Lung (tissue), 12 donors: ENCODE measurements around the gene DCDC2C. TPM values are rescaled to one million over a fixed set of nuclear protein-coding genes. Genes with fewer than 3 reads are reported as not detected.

Experiments used
- ATAC-seq: fragments of 200-7000 bp; cut with Tn5 transposase; one replicate; pipeline ENCODE4 v1.9.1; 2020; ENCODE audit warnings: moderate number of reproducible peaks; ENCODE audit not compliant: insufficient read depth, low FRiP score
- DNase-seq, 3 donors: peaks; one replicate each; pipeline ENCODE4 v3.0.0-alpha.2; 2013 to 2017
- H3K27ac ChIP-seq, 2 donors: one replicate each; pipeline ENCODE4 v1.5.1; 2013; ENCODE audit warnings: mild to moderate bottlenecking in 2 of 2, moderate library complexity in 2 of 2, control low read depth in 1 of 2, inconsistent platforms in 1 of 2, low read depth in 1 of 2, low read length in 1 of 2
- H3K27me3 ChIP-seq, 3 donors: one replicate each; pipeline ENCODE4 v1.5.1; 2013; ENCODE audit warnings: low read length in 2 of 3; ENCODE audit not compliant: control insufficient read depth in 3 of 3, insufficient read depth in 3 of 3
- H3K36me3 ChIP-seq, 4 donors: one replicate each; pipeline ENCODE4 v1.5.1; 2013; ENCODE audit warnings: low read length in 4 of 4, mild to moderate bottlenecking in 1 of 4, moderate library complexity in 1 of 4; ENCODE audit not compliant: control insufficient read depth in 4 of 4, insufficient read depth in 4 of 4
- H3K4me1 ChIP-seq, 5 donors: one replicate each; pipeline ENCODE4 v1.5.1; 2013; ENCODE audit warnings: low read length in 5 of 5, mild to moderate bottlenecking in 2 of 5, moderate library complexity in 1 of 5; ENCODE audit not compliant: control insufficient read depth in 5 of 5, insufficient read depth in 5 of 5
- H3K4me3 ChIP-seq: one replicate; pipeline ENCODE4 v1.5.1; 2013; ENCODE audit warnings: mild to moderate bottlenecking, control low read depth, moderate library complexity
- H3K9ac ChIP-seq, 2 donors: one replicate each; pipeline ENCODE4 v1.5.1; 2013; ENCODE audit warnings: low read length in 2 of 2, control low read depth in 1 of 2; ENCODE audit not compliant: insufficient read depth in 1 of 2
- H3K9me3 ChIP-seq, 4 donors: one replicate each; pipeline ENCODE4 v1.5.1; 2013; ENCODE audit warnings: low read length in 3 of 4, mild to moderate bottlenecking in 1 of 4, moderate library complexity in 1 of 4; ENCODE audit not compliant: control insufficient read depth in 4 of 4, insufficient read depth in 3 of 4
- WGBS, 2 donors: extraction: QIAGEN DNeasy Blood & Tissue Kit; methylation state at CpG; one replicate each; pipeline ENCODE4 v1.1.7; 2013; 5-methylcytosine and 5-hydroxymethylcytosine counted together
- polyA plus RNA-seq, 2 donors: library from polyadenylated mRNA; stranded (reverse); fragments of 200-250 nt; gene quantifications; one replicate each; pipeline ENCODE4 v1.2.1, GENCODE V29; 2013
- total RNA-seq, 2 donors: library from RNA; depleted of rRNA in 1 of 2; stranded (reverse); fragments of >200 nt in 1 of 2; gene quantifications; one replicate each; pipeline ENCODE4 v1.2.1, GENCODE V29; 2014 to 2021
- TF ChIP-seq, protein P1 (sequence below): IDR thresholded peaks from 2 replicates; pipeline ENCODE4 v1.5.1; 2012; ENCODE audit warnings: mild to moderate bottlenecking; ENCODE audit errors: control extremely low read depth, extremely low read depth
- donor health status: control.
- donor health status: control.
- donor health status: Bipolar disorder and iron deficiency.
- donor health status: healthy.
- donor health status: DM: yes; HTN: yes; CAD: no.

Gene DCDC2C
- total and polyA plus RNA-seq, 4 donors, result 0.37 TPM; not detected in 3

GRCh38 chr2:3770724-3771415 lies 67.5 kb downstream of the DCDC2C start:
- Histone ChIP-seq H3K9me3 (no peaks in the 10 kb centered on the region), H3K27me3 (no peaks in the 10 kb centered on the region), H3K9ac (no peak overlapping the region), H3K36me3 (no peaks in the 10 kb centered on the region), H3K4me3 (no peak overlapping the region), H3K27ac (no peak overlapping the region), H3K4me1 (no peaks in the 10 kb centered on the region)
- WGBS, 2 donors, result 89 to 92% methylated on average over 19 of the region's 19 CpGs
- ATAC-seq, result no peak
- DNase-seq, result no peak
- TF ChIP-seq, protein P1, sequence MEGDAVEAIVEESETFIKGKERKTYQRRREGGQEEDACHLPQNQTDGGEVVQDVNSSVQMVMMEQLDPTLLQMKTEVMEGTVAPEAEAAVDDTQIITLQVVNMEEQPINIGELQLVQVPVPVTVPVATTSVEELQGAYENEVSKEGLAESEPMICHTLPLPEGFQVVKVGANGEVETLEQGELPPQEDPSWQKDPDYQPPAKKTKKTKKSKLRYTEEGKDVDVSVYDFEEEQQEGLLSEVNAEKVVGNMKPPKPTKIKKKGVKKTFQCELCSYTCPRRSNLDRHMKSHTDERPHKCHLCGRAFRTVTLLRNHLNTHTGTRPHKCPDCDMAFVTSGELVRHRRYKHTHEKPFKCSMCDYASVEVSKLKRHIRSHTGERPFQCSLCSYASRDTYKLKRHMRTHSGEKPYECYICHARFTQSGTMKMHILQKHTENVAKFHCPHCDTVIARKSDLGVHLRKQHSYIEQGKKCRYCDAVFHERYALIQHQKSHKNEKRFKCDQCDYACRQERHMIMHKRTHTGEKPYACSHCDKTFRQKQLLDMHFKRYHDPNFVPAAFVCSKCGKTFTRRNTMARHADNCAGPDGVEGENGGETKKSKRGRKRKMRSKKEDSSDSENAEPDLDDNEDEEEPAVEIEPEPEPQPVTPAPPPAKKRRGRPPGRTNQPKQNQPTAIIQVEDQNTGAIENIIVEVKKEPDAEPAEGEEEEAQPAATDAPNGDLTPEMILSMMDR, result no peak

DNA sequence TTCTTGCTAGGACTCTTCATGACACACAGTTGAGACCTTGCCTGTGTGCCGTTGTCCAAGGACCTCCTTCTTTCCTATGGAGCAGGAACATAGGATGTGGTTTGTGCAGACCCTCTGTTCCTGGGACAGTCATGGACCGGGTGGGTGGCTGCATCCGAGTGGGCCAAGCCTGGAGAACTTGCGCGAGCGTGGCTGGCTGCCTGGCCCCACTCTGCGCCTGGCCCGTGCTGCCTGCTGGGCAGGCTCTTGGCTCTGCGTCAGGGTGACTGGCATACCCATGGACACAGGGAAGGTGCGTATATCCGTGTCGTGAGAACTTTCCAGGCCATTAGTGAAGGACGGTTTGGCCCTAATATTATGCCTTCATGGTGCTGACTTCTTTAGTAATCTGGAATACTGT lies 68.2 kb downstream of the DCDC2C start:
- WGBS, 2 donors, result 94 to 98% methylated on average over 13 of the region's 13 CpGs
- no peaks in the 10 kb centered on the region for H3K36me3 ChIP-seq
- TF ChIP-seq, protein P1, result no peak
- H3K9me3 ChIP-seq, result no peaks in the 10 kb centered on the region
- peaks cover 0 to under 1% (median 0%) of the 10 kb centered on the region in 3 donors for H3K27me3 ChIP-seq
- ATAC-seq (peak; percentile 9), DNase-seq (no peak)
- no peak overlapping the region for H3K27ac ChIP-seq
- H3K9ac ChIP-seq, result no peak overlapping the region
- H3K4me3 ChIP-seq, result no peak overlapping the region
- H3K4me1 ChIP-seq, result no peaks in the 10 kb centered on the region

DNA sequence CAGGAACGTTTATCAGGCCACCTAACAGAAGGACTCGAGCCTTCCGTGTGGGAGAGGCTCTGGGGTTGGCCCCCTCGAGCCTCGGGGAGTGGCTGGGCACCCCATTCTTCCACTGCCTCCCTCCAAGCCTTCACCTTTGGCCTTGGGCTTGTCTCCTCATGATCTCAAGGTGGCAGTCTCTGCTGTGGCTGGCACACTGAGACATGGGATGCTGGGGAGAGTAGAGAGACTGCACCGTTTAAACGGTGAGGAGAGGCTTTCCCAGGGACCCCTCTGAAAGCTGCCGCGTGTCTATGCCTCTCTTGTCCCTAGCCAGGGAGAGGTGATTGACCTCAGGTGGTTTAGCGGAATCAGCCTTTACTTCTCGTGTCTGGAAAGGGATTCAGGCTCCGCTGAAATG lies 71.0 kb downstream of the DCDC2C start:
- 68 to 82% methylated on average over 12 of the region's 12 CpGs for WGBS, 2 donors
- Histone ChIP-seq H3K9ac (no peak overlapping the region), H3K4me1 (no peaks in the 10 kb centered on the region), H3K9me3 (no peaks in the 10 kb centered on the region), H3K4me3 (no peak overlapping the region), H3K27me3 (peaks cover 0 to 7% (median 0%) of the 10 kb centered on the region in 3 donors), H3K36me3 (no peaks in the 10 kb centered on the region), H3K27ac (no peak overlapping the region)
- TF ChIP-seq, protein P1, result no peak
- DNase-seq (no peak), ATAC-seq (no peak)

GRCh38 chr2:3776311-3776710 lies 72.9 kb downstream of the DCDC2C start:
- H3K9ac ChIP-seq, result no peak overlapping the region
- TF ChIP-seq, protein P1, result no peak
- no peak overlapping the region for H3K4me3 ChIP-seq
- H3K36me3 ChIP-seq, result no peaks in the 10 kb centered on the region
- no peak overlapping the region for H3K27ac ChIP-seq
- H3K9me3 ChIP-seq, result no peaks in the 10 kb centered on the region
- H3K27me3 ChIP-seq, result peaks cover 0 to 7% (median 0%) of the 10 kb centered on the region in 3 donors
- DNase-seq, result no peak
- 92 to 94% methylated on average over 10 of the region's 10 CpGs for WGBS, 2 donors
- H3K4me1 ChIP-seq, result peaks cover 0 to 4% (median 2%) of the 10 kb centered on the region in 5 donors
- no peak for ATAC-seq
